Ishikawa (cell line): ENCODE data around the gene GHRL.

Source experiments
- CREB1 ChIP-seq: IDR thresholded peaks from 2 replicates; pipeline ENCODE4 v1.6.1; 2012; ENCODE audit warnings: low read depth
- EGR1 ChIP-seq: IDR thresholded peaks from 2 replicates; pipeline ENCODE4 v1.6.1; 2012
- EP300 ChIP-seq: IDR thresholded peaks from 2 replicates; pipeline ENCODE4 v1.6.1; 2012; ENCODE audit warnings: borderline replicate concordance
- FOXM1 ChIP-seq: IDR thresholded peaks from 2 replicates; pipeline ENCODE4 v1.6.1; 2012; ENCODE audit warnings: low read depth, borderline replicate concordance
- MAX ChIP-seq: IDR thresholded peaks from 2 replicates; pipeline ENCODE4 v1.6.1; 2012
- RAD21 ChIP-seq: IDR thresholded peaks from 2 replicates; pipeline ENCODE4 v1.6.1; 2012; ENCODE audit warnings: low read depth
- REST ChIP-seq: IDR thresholded peaks from 2 replicates; pipeline ENCODE4 v1.6.1; 2012; ENCODE audit warnings: low read depth, mild to moderate bottlenecking
- TAF1 ChIP-seq: IDR thresholded peaks from 2 replicates; pipeline ENCODE4 v1.6.1; 2012; ENCODE audit warnings: low read depth, mild to moderate bottlenecking
- USF1 ChIP-seq: IDR thresholded peaks from 2 replicates; pipeline ENCODE4 v1.6.1; 2012
- YY1 ChIP-seq: IDR thresholded peaks from 2 replicates; pipeline ENCODE4 v1.6.1; 2012; ENCODE audit warnings: low read depth
- ZBTB7A ChIP-seq: IDR thresholded peaks from 2 replicates; pipeline ENCODE4 v1.6.1; 2012; ENCODE audit warnings: low read depth

GRCh38 chr3:10303785-10304184, 11.0 kb upstream of the GHRL start:
- no peak for TF ChIP-seq REST
- no peak for TF ChIP-seq USF1
- no peak for TF ChIP-seq TAF1
- no peak for TF ChIP-seq EGR1
- no peak for TF ChIP-seq FOXM1
- TF ChIP-seq MAX, result no peak
- TF ChIP-seq EP300, result no peak
- no peak for TF ChIP-seq RAD21
- TF ChIP-seq YY1, result no peak
- TF ChIP-seq ZBTB7A, result no peak
- TF ChIP-seq CREB1, result no peak
